Central memory CD8-positive, alpha-beta T cell (primary cell): ENCODE measurements around the gene TBC1D22A.

Source experiments
- ATAC-seq: fragments of 150-1000 bp; cut with Tn5 transposase; replicated peaks from 2 replicates; pipeline ENCODE4 v1.10.0; 2022; ENCODE audit warnings: mild to moderate bottlenecking, moderate FRiP score, moderate number of reproducible peaks; ENCODE audit not compliant: poor library complexity, severe bottlenecking; ENCODE audit errors: extremely low read depth
- DNase-seq, 2 donors: peaks; one replicate each; pipeline ENCODE4 v3.0.0; 2021; ENCODE audit warnings: low spot score in 2 of 2
- H3K27ac Mint-ChIP-seq: one replicate; pipeline ENCODE4 v1.8.0; 2022; ENCODE audit warnings: low read depth, mild to moderate bottlenecking, moderate library complexity, mixed read lengths
- H3K27me3 Mint-ChIP-seq: one replicate; pipeline ENCODE4 v1.8.0; 2022; ENCODE audit warnings: mixed read lengths
- H3K36me3 Mint-ChIP-seq: one replicate; pipeline ENCODE4 v1.8.0; 2022; ENCODE audit warnings: mild to moderate bottlenecking, moderate library complexity, mixed read lengths; ENCODE audit not compliant: insufficient read depth
- H3K4me1 Mint-ChIP-seq: one replicate; pipeline ENCODE4 v1.8.0; 2022; ENCODE audit warnings: mixed read lengths
- H3K4me3 Mint-ChIP-seq: one replicate; pipeline ENCODE4 v1.8.0; 2022; ENCODE audit warnings: mild to moderate bottlenecking, moderate library complexity, mixed read lengths
- H3K9me3 Mint-ChIP-seq: one replicate; pipeline ENCODE4 v1.8.0; 2022; ENCODE audit warnings: mixed read lengths

The TBC1D22A gene

GRCh38 chr22:47093720-47094119 lies 331.3 kb downstream of the TBC1D22A start:
- Mint-ChIP-seq H3K27me3 (no peaks in the 10 kb centered on the region), H3K9me3 (no peaks in the 10 kb centered on the region), H3K4me3 (no peak overlapping the region), H3K27ac (no peak overlapping the region), H3K4me1 (peaks cover 61% of the 10 kb centered on the region), H3K36me3 (peaks cover 6% of the 10 kb centered on the region)
- no peak for DNase-seq
- ATAC-seq: no peak

GRCh38 chr22:47094861-47095330 lies 332.4 kb downstream of the TBC1D22A start:
- H3K4me3 Mint-ChIP-seq: no peak overlapping the region
- ATAC-seq: no peak
- no peaks in the 10 kb centered on the region for H3K9me3 Mint-ChIP-seq
- peaks cover 51% of the 10 kb centered on the region for H3K4me1 Mint-ChIP-seq
- no peak overlapping the region for H3K27ac Mint-ChIP-seq
- DNase-seq: no peak
- H3K27me3 Mint-ChIP-seq: no peaks in the 10 kb centered on the region
- H3K36me3 Mint-ChIP-seq: peaks cover 6% of the 10 kb centered on the region

- no peak for DNase-seq
- H3K9me3 Mint-ChIP-seq: no peaks in the 10 kb centered on the region
- H3K36me3 Mint-ChIP-seq: peaks cover 8% of the 10 kb centered on the region
- no peak for ATAC-seq
- H3K4me3 Mint-ChIP-seq: no peak overlapping the region
- H3K4me1 Mint-ChIP-seq: peaks cover 54% of the 10 kb centered on the region
- H3K27me3 Mint-ChIP-seq: no peaks in the 10 kb centered on the region
- no peak overlapping the region for H3K27ac Mint-ChIP-seq
These were observed 333.1 kb downstream of the TBC1D22A start for GRCh38 chr22:47095395-47096122.

- no peaks in the 10 kb centered on the region for H3K9me3 Mint-ChIP-seq
- no peak for DNase-seq
- H3K27ac Mint-ChIP-seq: no peak overlapping the region
- H3K4me1 Mint-ChIP-seq: peaks cover 33% of the 10 kb centered on the region
- H3K4me3 Mint-ChIP-seq: no peak overlapping the region
- no peaks in the 10 kb centered on the region for H3K27me3 Mint-ChIP-seq
- ATAC-seq: no peak
- peaks cover 4% of the 10 kb centered on the region for H3K36me3 Mint-ChIP-seq
These were observed 335.7 kb downstream of the TBC1D22A start for GRCh38 chr22:47098121-47098520.

GRCh38 chr22:47098554-47098953 lies 336.1 kb downstream of the TBC1D22A start:
- Mint-ChIP-seq H3K27me3 (no peaks in the 10 kb centered on the region), H3K27ac (no peak overlapping the region), H3K36me3 (peaks cover 4% of the 10 kb centered on the region), H3K4me1 (peaks cover 33% of the 10 kb centered on the region), H3K4me3 (no peak overlapping the region), H3K9me3 (no peaks in the 10 kb centered on the region)
- DNase-seq (no peak), ATAC-seq (no peak)

- no peak for ATAC-seq
- no peaks in the 10 kb centered on the region for H3K27me3 Mint-ChIP-seq
- H3K9me3 Mint-ChIP-seq: no peaks in the 10 kb centered on the region
- H3K36me3 Mint-ChIP-seq: peaks cover 4% of the 10 kb centered on the region
- DNase-seq: no peak
- peak overlapping the region; percentile 32 for H3K27ac Mint-ChIP-seq
- H3K4me3 Mint-ChIP-seq: no peak overlapping the region
- peaks cover 18% of the 10 kb centered on the region for H3K4me1 Mint-ChIP-seq
These were observed 337.6 kb downstream of the TBC1D22A start for GRCh38 chr22:47100019-47100418.

- Mint-ChIP-seq H3K9me3 (no peaks in the 10 kb centered on the region), H3K27me3 (no peaks in the 10 kb centered on the region), H3K36me3 (peaks cover 4% of the 10 kb centered on the region), H3K27ac (no peak overlapping the region), H3K4me1 (peaks cover 18% of the 10 kb centered on the region), H3K4me3 (no peak overlapping the region)
- no peak for ATAC-seq
- DNase-seq: no peak
These were observed 338.3 kb downstream of the TBC1D22A start for GRCh38 chr22:47100646-47101200.

- no peak for ATAC-seq
- H3K27ac Mint-ChIP-seq: no peak overlapping the region
- no peaks in the 10 kb centered on the region for H3K27me3 Mint-ChIP-seq
- peaks cover 18% of the 10 kb centered on the region for H3K4me1 Mint-ChIP-seq
- no peaks in the 10 kb centered on the region for H3K9me3 Mint-ChIP-seq
- H3K36me3 Mint-ChIP-seq: peaks cover 2% of the 10 kb centered on the region
- no peak overlapping the region for H3K4me3 Mint-ChIP-seq
- DNase-seq: no peak
These were observed 339.0 kb downstream of the TBC1D22A start for GRCh38 chr22:47101321-47101885.

GRCh38 chr22:47102081-47102480 lies 339.6 kb downstream of the TBC1D22A start:
- Mint-ChIP-seq H3K27ac (no peak overlapping the region), H3K9me3 (no peaks in the 10 kb centered on the region), H3K4me3 (no peak overlapping the region), H3K4me1 (peaks cover 14% of the 10 kb centered on the region), H3K36me3 (peaks cover 2% of the 10 kb centered on the region), H3K27me3 (no peaks in the 10 kb centered on the region)
- ATAC-seq (no peak), DNase-seq (no peak)

GRCh38 chr22:47102648-47103047 lies 340.2 kb downstream of the TBC1D22A start:
- Mint-ChIP-seq H3K4me3 (no peak overlapping the region), H3K4me1 (peaks cover 13% of the 10 kb centered on the region), H3K36me3 (peaks cover 2% of the 10 kb centered on the region), H3K27me3 (no peaks in the 10 kb centered on the region), H3K27ac (no peak overlapping the region), H3K9me3 (no peaks in the 10 kb centered on the region)
- ATAC-seq: no peak
- DNase-seq: no peak

GRCh38 chr22:47105085-47105484 lies 342.6 kb downstream of the TBC1D22A start:
- no peak for DNase-seq
- no peak for ATAC-seq
- no peak overlapping the region for H3K4me3 Mint-ChIP-seq

GRCh38 chr22:47106806-47107205 lies 344.4 kb downstream of the TBC1D22A start:
- H3K27me3 Mint-ChIP-seq: no peaks in the 10 kb centered on the region
- H3K9me3 Mint-ChIP-seq: no peaks in the 10 kb centered on the region
- H3K27ac Mint-ChIP-seq: no peak overlapping the region
- peaks cover 4% of the 10 kb centered on the region for H3K36me3 Mint-ChIP-seq
- DNase-seq (no peak), ATAC-seq (no peak)
- H3K4me3 Mint-ChIP-seq: no peak overlapping the region
- no peaks in the 10 kb centered on the region for H3K4me1 Mint-ChIP-seq

More at GRCh38 chr22:47105085-47105484, 342.6 kb downstream of the TBC1D22A start:
- Mint-ChIP-seq H3K27me3 (no peaks in the 10 kb centered on the region), H3K27ac (no peak overlapping the region), H3K9me3 (no peaks in the 10 kb centered on the region), H3K4me1 (peaks cover 8% of the 10 kb centered on the region), H3K36me3 (peaks cover 2% of the 10 kb centered on the region)

GRCh38 chr22:47107431-47107830 lies 345.0 kb downstream of the TBC1D22A start:
- H3K4me3 Mint-ChIP-seq: no peak overlapping the region
- peaks cover 6% of the 10 kb centered on the region for H3K36me3 Mint-ChIP-seq
- no peaks in the 10 kb centered on the region for H3K4me1 Mint-ChIP-seq
- no peaks in the 10 kb centered on the region for H3K9me3 Mint-ChIP-seq
- DNase-seq (no peak), ATAC-seq (no peak)
- no peaks in the 10 kb centered on the region for H3K27me3 Mint-ChIP-seq
- H3K27ac Mint-ChIP-seq: no peak overlapping the region
